Kidney epithelial cell (primary cell): ENCODE measurements around the gene SIN3B. TPM values are rescaled to one million over a fixed set of nuclear protein-coding genes. Genes with fewer than 3 reads are reported as not detected.
"Not testable (repeated sequence)": the region's sequence is repeated elsewhere in the genome, so short reads cannot be mapped to it uniquely, and the experiment has no call there.

Experiments used
- DNase-seq: peaks from one replicate; pipeline ENCODE4 v3.0.0-alpha.2; 2010; ENCODE audit warnings: low read depth
- H3K27me3 ChIP-seq: 2 replicates; pipeline ENCODE4 v1.6.0; 2011; ENCODE audit warnings: low read length; ENCODE audit not compliant: control insufficient read depth, insufficient read depth
- H3K36me3 ChIP-seq: 2 replicates; pipeline ENCODE4 v1.5.1; 2011; ENCODE audit warnings: low read length; ENCODE audit not compliant: control insufficient read depth, insufficient read depth
- H3K4me3 ChIP-seq: 2 replicates; pipeline ENCODE4 v1.5.1; 2011; ENCODE audit warnings: low read depth, mild to moderate bottlenecking, control low read depth, low read length
- CTCF ChIP-seq: IDR thresholded peaks from 2 replicates; pipeline ENCODE4 v1.5.1; 2011; ENCODE audit warnings: mild to moderate bottlenecking, moderate library complexity, low read length, control low read depth, inconsistent platforms; ENCODE audit not compliant: insufficient read depth, poor library complexity, severe bottlenecking
- total RNA-seq: library from RNA; depleted of rRNA; stranded (reverse); fragments of >200 nt; gene quantifications from 2 replicates; pipeline ENCODE4 v1.2.3, GENCODE V29; 2015

Gene SIN3B
- total RNA-seq, 1 donor from 2014 or later: 36.6 TPM

- DNase-seq: no peak
- Histone ChIP-seq H3K27me3 (no peaks in the 10 kb centered on the region), H3K36me3 (no peaks in the 10 kb centered on the region), H3K4me3 (no peak overlapping the region)
- TF ChIP-seq CTCF: no peak
These were observed 43.5 kb downstream of the SIN3B start for GRCh38 chr19:16872728-16873127.

- Histone ChIP-seq H3K27me3 (no peaks in the 10 kb centered on the region), H3K4me3 (no peak overlapping the region), H3K36me3 (peaks cover 1% of the 10 kb centered on the region)
- DNase-seq: no peak
- no peak for TF ChIP-seq CTCF
These were observed 44.4 kb downstream of the SIN3B start for GRCh38 chr19:16873594-16873993.

- TF ChIP-seq CTCF: no peak
- Histone ChIP-seq H3K4me3 (no peak overlapping the region), H3K36me3 (peaks cover 1% of the 10 kb centered on the region), H3K27me3 (no peaks in the 10 kb centered on the region)
- no peak for DNase-seq
These were observed 45.2 kb downstream of the SIN3B start for GRCh38 chr19:16874250-16874977.

GRCh38 chr19:16874978-16875299 is 45.7 kb downstream of the SIN3B start:
- H3K36me3 ChIP-seq, H3K4me3 ChIP-seq, DNase-seq, H3K27me3 ChIP-seq: not testable (repeated sequence)

- no peak for TF ChIP-seq CTCF
- Histone ChIP-seq H3K4me3 (no peak overlapping the region), H3K27me3 (no peaks in the 10 kb centered on the region), H3K36me3 (peaks cover 1% of the 10 kb centered on the region)
- no peak for DNase-seq
These were observed 46.7 kb downstream of the SIN3B start for GRCh38 chr19:16875584-16876555.

GRCh38 chr19:16876904-16877361 is 47.7 kb downstream of the SIN3B start:
- DNase-seq: no peak
- Histone ChIP-seq H3K27me3 (no peaks in the 10 kb centered on the region), H3K36me3 (peaks cover 1% of the 10 kb centered on the region), H3K4me3 (no peak overlapping the region)
- no peak for TF ChIP-seq CTCF
